Activated naive CD8-positive, alpha-beta T cell treated with anti-CD3 and anti-CD28 coated beads for 36 hours (primary cell): Measurements from ENCODE around the gene RAB6B. TPM values are rescaled to one million over a fixed set of nuclear protein-coding genes. Genes with fewer than 3 reads are reported as not detected.
"Not testable (repeated sequence)": the region's sequence is repeated elsewhere in the genome, so short reads cannot be mapped to it uniquely, and the experiment has no call there.

Source experiments
- DNase-seq: peaks from one replicate; pipeline ENCODE4 v3.0.0; 2021
- H3K27ac Mint-ChIP-seq: one replicate; pipeline ENCODE4 v1.8.0; 2022; ENCODE audit warnings: mild to moderate bottlenecking, moderate library complexity, mixed read lengths
- H3K27me3 Mint-ChIP-seq: one replicate; pipeline ENCODE4 v1.8.0; 2022; ENCODE audit warnings: mild to moderate bottlenecking, mixed read lengths
- H3K36me3 Mint-ChIP-seq: one replicate; pipeline ENCODE4 v1.8.0; 2021; ENCODE audit warnings: mild to moderate bottlenecking, mixed read lengths
- H3K4me1 Mint-ChIP-seq: one replicate; pipeline ENCODE4 v1.8.0; 2021; ENCODE audit warnings: mixed read lengths
- H3K4me3 Mint-ChIP-seq: one replicate; pipeline ENCODE4 v1.8.0; 2022; ENCODE audit warnings: mild to moderate bottlenecking, moderate library complexity, mixed read lengths
- H3K9me3 Mint-ChIP-seq: one replicate; pipeline ENCODE4 v1.8.0; 2022; ENCODE audit warnings: mixed read lengths
- total RNA-seq, 2 experiments: library from RNA; stranded (reverse); gene quantifications; one replicate each; pipeline ENCODE4 v1.2.3, GENCODE V29; 2021

RAB6B gene
- total RNA-seq, 2 experiments from 2014 or later, result 0.08 to 0.29 TPM

- H3K36me3 Mint-ChIP-seq, result no peaks in the 10 kb centered on the region
- H3K27ac Mint-ChIP-seq, result no peak overlapping the region
- no peak for DNase-seq
- no peaks in the 10 kb centered on the region for H3K9me3 Mint-ChIP-seq
- no peaks in the 10 kb centered on the region for H3K4me1 Mint-ChIP-seq
- H3K27me3 Mint-ChIP-seq, result peaks cover 14% of the 10 kb centered on the region
- no peak overlapping the region for H3K4me3 Mint-ChIP-seq
These were observed 111.9 kb downstream of the RAB6B start for GRCh38 chr3:133783762-133784161.

GRCh38 chr3:133782454-133782853, 113.2 kb downstream of the RAB6B start:
- no peaks in the 10 kb centered on the region for H3K4me1 Mint-ChIP-seq
- H3K27me3 Mint-ChIP-seq, result peaks cover 11% of the 10 kb centered on the region
- DNase-seq, result no peak
- H3K27ac Mint-ChIP-seq, result no peak overlapping the region
- no peaks in the 10 kb centered on the region for H3K36me3 Mint-ChIP-seq
- no peak overlapping the region for H3K4me3 Mint-ChIP-seq
- no peaks in the 10 kb centered on the region for H3K9me3 Mint-ChIP-seq

DNA sequence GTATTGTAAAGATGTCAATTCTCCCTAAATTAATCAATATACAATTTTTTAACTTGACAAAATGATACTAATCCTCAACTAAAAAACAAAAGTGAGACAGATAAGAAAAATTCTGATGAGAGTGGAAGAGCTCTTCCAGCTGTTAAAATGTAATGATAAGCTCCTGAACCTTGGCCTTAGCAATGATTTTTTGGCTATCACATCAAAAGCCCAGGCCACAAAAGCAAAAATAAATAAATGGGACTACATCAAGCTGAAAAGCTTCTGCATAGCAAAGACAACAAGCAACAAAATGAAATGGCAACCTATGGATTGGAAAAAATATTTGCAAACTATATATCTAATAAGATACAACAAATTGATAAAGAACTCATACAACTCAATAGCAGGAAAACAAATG, 114.1 kb downstream of the RAB6B start:
- Mint-ChIP-seq H3K4me3 (no peak overlapping the region), H3K4me1 (no peaks in the 10 kb centered on the region), H3K9me3 (no peaks in the 10 kb centered on the region), H3K36me3 (no peaks in the 10 kb centered on the region), H3K27me3 (peaks cover 11% of the 10 kb centered on the region), H3K27ac (no peak overlapping the region)
- DNase-seq, result no peak

DNA sequence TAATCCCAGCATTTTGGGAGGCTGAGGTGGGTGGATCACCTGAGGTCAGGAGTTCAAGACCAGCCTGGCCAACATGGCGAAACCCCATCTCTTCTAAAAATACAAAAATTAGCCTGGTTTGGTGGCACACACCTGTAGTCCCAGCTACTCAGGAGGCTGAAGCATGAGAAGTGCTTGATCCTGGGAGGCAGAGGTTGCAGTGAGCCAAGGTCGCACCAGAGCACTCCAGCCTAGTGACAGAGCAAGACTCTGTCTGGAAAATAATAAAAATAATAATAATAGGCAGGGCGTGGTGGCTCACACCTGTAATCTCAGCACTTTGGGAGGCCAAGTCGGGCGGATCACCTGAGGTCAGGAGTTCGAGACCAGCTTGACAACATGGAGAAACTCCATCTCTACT, 114.9 kb downstream of the RAB6B start:
- H3K27ac Mint-ChIP-seq, DNase-seq, H3K4me1 Mint-ChIP-seq, H3K9me3 Mint-ChIP-seq, H3K4me3 Mint-ChIP-seq, H3K36me3 Mint-ChIP-seq: not testable (repeated sequence)
- peaks cover 11% of the 10 kb centered on the region for H3K27me3 Mint-ChIP-seq

DNA sequence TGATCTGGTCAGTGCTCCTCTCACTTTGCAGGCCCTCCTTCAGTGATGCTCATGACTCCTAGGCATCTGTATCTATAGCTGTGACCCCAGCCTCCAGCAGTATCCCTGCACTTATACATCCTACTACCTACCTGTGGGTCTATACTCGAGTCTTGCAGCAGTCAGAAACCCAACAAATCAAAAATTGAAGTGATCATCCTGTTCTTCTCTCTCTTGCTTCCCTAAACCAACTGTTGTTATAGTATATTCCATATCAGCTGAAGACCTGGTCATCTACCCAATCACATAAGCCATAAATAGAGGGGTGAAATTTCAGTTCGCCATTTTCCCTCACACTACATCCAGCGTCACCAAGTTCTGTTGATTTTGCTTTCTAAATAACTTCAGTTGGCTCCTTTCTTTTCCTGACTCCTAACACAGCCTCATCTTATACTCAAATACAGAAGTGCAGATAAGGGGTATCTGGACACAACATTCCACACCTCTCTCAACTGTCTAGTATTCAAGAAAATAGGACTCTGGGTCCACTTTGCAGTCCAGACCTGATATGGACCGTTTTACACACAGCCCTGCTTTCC, 116.0 kb downstream of the RAB6B start:
- DNase-seq, result no peak
- Mint-ChIP-seq H3K4me3 (no peak overlapping the region), H3K36me3 (no peaks in the 10 kb centered on the region), H3K4me1 (no peaks in the 10 kb centered on the region), H3K27me3 (peaks cover 11% of the 10 kb centered on the region), H3K9me3 (no peaks in the 10 kb centered on the region), H3K27ac (no peak overlapping the region)

- H3K27ac Mint-ChIP-seq, result no peak overlapping the region
- DNase-seq, result no peak
- no peaks in the 10 kb centered on the region for H3K9me3 Mint-ChIP-seq
- no peaks in the 10 kb centered on the region for H3K36me3 Mint-ChIP-seq
- peaks cover 11% of the 10 kb centered on the region for H3K27me3 Mint-ChIP-seq
- H3K4me3 Mint-ChIP-seq, result no peak overlapping the region
- no peaks in the 10 kb centered on the region for H3K4me1 Mint-ChIP-seq
These were observed 117.7 kb downstream of the RAB6B start for GRCh38 chr3:133777807-133778568.

- Mint-ChIP-seq H3K4me1 (no peaks in the 10 kb centered on the region), H3K27me3 (peaks cover 11% of the 10 kb centered on the region), H3K36me3 (no peaks in the 10 kb centered on the region), H3K4me3 (no peak overlapping the region), H3K9me3 (no peaks in the 10 kb centered on the region), H3K27ac (no peak overlapping the region)
- DNase-seq, result no peak
These were observed 118.8 kb downstream of the RAB6B start for GRCh38 chr3:133776794-133777438.

- no peaks in the 10 kb centered on the region for H3K36me3 Mint-ChIP-seq
- no peak overlapping the region for H3K27ac Mint-ChIP-seq
- no peak for DNase-seq
- H3K9me3 Mint-ChIP-seq, result no peaks in the 10 kb centered on the region
- H3K4me1 Mint-ChIP-seq, result no peaks in the 10 kb centered on the region
- peaks cover 11% of the 10 kb centered on the region for H3K27me3 Mint-ChIP-seq
- H3K4me3 Mint-ChIP-seq, result no peak overlapping the region
These were observed 119.8 kb downstream of the RAB6B start for GRCh38 chr3:133775835-133776234.

GRCh38 chr3:133775309-133775708, 120.4 kb downstream of the RAB6B start:
- Mint-ChIP-seq H3K27me3 (peaks cover 11% of the 10 kb centered on the region), H3K36me3 (no peaks in the 10 kb centered on the region), H3K9me3 (no peaks in the 10 kb centered on the region), H3K4me3 (no peak overlapping the region), H3K27ac (no peak overlapping the region), H3K4me1 (no peaks in the 10 kb centered on the region)
- no peak for DNase-seq

Other genes starting within 250 kb of the RAB6B start
- gene TOPBP1, start 233.9 kb downstream of the RAB6B start, total RNA-seq, result 10 to 100 TPM; 82.3 to 84.4 TPM
- under 1 TPM; 0.02 to 0.08 TPM for gene TF, start 149.5 kb downstream of the RAB6B start, total RNA-seq
- 10 to 100 TPM; 91.3 to 94.0 TPM for gene SRPRB, start 90.1 kb downstream of the RAB6B start, total RNA-seq
- under 1 TPM in 1 of 2 experiments, not detected in 1; 0.08 TPM for gene SLCO2A1, start 134.0 kb upstream of the RAB6B start, total RNA-seq